ENCODE measurements around the gene LMX1A.

DNA sequence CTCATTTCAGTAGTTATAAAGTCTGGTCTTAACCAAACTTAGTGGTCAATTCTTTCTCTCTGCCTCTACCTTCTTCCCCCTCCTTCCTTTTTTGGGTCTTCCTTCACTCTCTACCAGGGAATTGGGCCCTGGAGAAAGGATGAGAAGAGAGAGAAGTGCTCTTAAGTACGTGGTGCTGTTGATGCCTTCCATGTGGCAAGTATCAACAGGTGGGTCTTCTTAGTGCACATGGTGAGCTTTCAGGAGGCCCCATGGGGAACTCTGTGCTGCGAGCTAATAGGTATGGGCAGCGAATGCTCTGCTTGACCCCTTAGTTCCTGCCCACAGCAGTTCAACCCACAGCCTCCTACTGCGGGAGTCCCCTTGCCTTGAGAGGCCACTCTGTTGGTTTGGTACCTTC lies 39.4 kb upstream of the LMX1A start:
- TF ChIP-seq SP1 (CRISPR knock-in tag; conservative IDR thresholded peaks at IDR 0.05), result no peak
- TF ChIP-seq, protein P1, sequence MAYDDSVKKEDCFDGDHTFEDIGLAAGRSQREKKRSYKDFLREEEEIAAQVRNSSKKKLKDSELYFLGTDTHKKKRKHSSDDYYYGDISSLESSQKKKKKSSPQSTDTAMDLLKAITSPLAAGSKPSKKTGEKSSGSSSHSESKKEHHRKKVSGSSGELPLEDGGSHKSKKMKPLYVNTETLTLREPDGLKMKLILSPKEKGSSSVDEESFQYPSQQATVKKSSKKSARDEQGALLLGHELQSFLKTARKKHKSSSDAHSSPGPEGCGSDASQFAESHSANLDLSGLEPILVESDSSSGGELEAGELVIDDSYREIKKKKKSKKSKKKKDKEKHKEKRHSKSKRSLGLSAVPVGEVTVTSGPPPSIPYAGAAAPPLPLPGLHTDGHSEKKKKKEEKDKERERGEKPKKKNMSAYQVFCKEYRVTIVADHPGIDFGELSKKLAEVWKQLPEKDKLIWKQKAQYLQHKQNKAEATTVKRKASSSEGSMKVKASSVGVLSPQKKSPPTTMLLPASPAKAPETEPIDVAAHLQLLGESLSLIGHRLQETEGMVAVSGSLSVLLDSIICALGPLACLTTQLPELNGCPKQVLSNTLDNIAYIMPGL (CRISPR knock-in tag; IDR thresholded peaks at IDR 0.05), result no peak
- TF ChIP-seq FOXJ3 (CRISPR knock-in tag; IDR thresholded peaks at IDR 0.05; ENCODE audit: borderline replicate concordance), result no peak
- no peak for TF ChIP-seq GTF2I (CRISPR knock-in tag; conservative IDR thresholded peaks at IDR 0.05)
- TF ChIP-seq, protein P2, sequence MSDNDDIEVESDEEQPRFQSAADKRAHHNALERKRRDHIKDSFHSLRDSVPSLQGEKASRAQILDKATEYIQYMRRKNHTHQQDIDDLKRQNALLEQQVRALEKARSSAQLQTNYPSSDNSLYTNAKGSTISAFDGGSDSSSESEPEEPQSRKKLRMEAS (CRISPR knock-in tag; IDR thresholded peaks at IDR 0.05), result no peak
- TF ChIP-seq CTCF (IDR thresholded peaks at IDR 0.05), result no peak
- no peak for TF ChIP-seq FOXK1 (CRISPR knock-in tag; IDR thresholded peaks at IDR 0.05)
- TF ChIP-seq, protein P3, sequence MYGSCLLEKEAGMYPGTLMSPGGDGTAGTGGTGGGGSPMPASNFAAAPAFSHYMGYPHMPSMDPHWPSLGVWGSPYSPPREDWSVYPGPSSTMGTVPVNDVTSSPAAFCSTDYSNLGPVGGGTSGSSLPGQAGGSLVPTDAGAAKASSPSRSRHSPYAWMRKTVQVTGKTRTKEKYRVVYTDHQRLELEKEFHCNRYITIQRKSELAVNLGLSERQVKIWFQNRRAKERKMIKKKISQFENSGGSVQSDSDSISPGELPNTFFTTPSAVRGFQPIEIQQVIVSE (CRISPR knock-in tag; IDR thresholded peaks at IDR 0.05; ENCODE audit: borderline replicate concordance), result no peak

Data from WTC11 (cell line).